Keratinocyte (primary cell): ENCODE data around the gene ARHGEF37. TPM values are rescaled to one million over a fixed set of nuclear protein-coding genes. Genes with fewer than 3 reads are reported as not detected.

Source experiments
- DNase-seq: peaks from one replicate; pipeline ENCODE4 v3.0.0-alpha.2; 2011; ENCODE audit warnings: low read depth, missing footprints, low spot score
- FAIRE-seq: peaks from 2 replicates; lab custom pipeline; 2011; peaks lifted over from hg19 to GRCh38; lab: Jason Lieb, UNC
- H2AFZ ChIP-seq: 2 replicates; pipeline ENCODE4 v1.6.0; 2012; ENCODE audit warnings: low read length, control low read depth, inconsistent platforms; ENCODE audit not compliant: control insufficient read depth
- H3K27ac ChIP-seq: 2 replicates; pipeline ENCODE4 v1.5.1; 2011; ENCODE audit warnings: low read length; ENCODE audit not compliant: control insufficient read depth, insufficient read depth
- H3K27me3 ChIP-seq: 3 replicates; pipeline ENCODE4 v1.6.0; 2011; ENCODE audit warnings: low read length; ENCODE audit not compliant: control insufficient read depth, insufficient read depth; ENCODE audit errors: extremely low read depth
- H3K36me3 ChIP-seq, 2 experiments: 2 replicates in 1 of 2; 3 replicates in 1 of 2; pipeline ENCODE4 v1.5.1; 2011; ENCODE audit warnings: low read length in 2 of 2, mild to moderate bottlenecking in 1 of 2; ENCODE audit not compliant: control insufficient read depth in 2 of 2, insufficient read depth in 2 of 2; ENCODE audit errors: extremely low read depth in 1 of 2
- H3K4me1 ChIP-seq: 3 replicates; pipeline ENCODE4 v1.5.1; 2011; ENCODE audit warnings: low read length; ENCODE audit not compliant: control insufficient read depth, insufficient read depth; ENCODE audit errors: extremely low read depth
- H3K4me2 ChIP-seq: 3 replicates; pipeline ENCODE4 v1.6.0; 2011; ENCODE audit warnings: low read depth, low read length; ENCODE audit not compliant: control insufficient read depth, insufficient read depth; ENCODE audit errors: extremely low read depth
- H3K4me3 ChIP-seq, 3 experiments: fragments of 200-600 bp in 1 of 3; sonication (generic) in 1 of 3; 2 replicates in 2 of 3; 3 replicates in 1 of 3; pipeline ENCODE4 v1.5.1; 2011 to 2016; ENCODE audit warnings: low read length in 3 of 3, mild to moderate bottlenecking in 3 of 3, control low read depth in 2 of 3, inconsistent platforms in 1 of 3, low read depth in 1 of 3, mixed read lengths in 1 of 3, mixed run types in 1 of 3, moderate library complexity in 1 of 3; ENCODE audit not compliant: control insufficient read depth in 2 of 3, insufficient read depth in 2 of 3; ENCODE audit errors: extremely low read depth in 1 of 3
- H3K79me2 ChIP-seq: 2 replicates; pipeline ENCODE4 v1.6.0; 2012; ENCODE audit warnings: low read length; ENCODE audit not compliant: control insufficient read depth, insufficient read depth
- H3K9ac ChIP-seq: 3 replicates; pipeline ENCODE4 v1.6.0; 2011; ENCODE audit warnings: low read length; ENCODE audit not compliant: control insufficient read depth, insufficient read depth; ENCODE audit errors: extremely low read depth
- H3K9me1 ChIP-seq: 3 replicates; pipeline ENCODE4 v1.6.0; 2011; ENCODE audit warnings: low read length; ENCODE audit not compliant: control insufficient read depth, insufficient read depth; ENCODE audit errors: extremely low read depth
- H3K9me3 ChIP-seq: 2 replicates; pipeline ENCODE4 v1.5.1; 2012; ENCODE audit warnings: low read depth, low read length; ENCODE audit not compliant: control insufficient read depth
- H4K20me1 ChIP-seq: 3 replicates; pipeline ENCODE4 v1.6.0; 2011; ENCODE audit warnings: low read length; ENCODE audit not compliant: control insufficient read depth, insufficient read depth; ENCODE audit errors: extremely low read depth
- CTCF ChIP-seq, 3 experiments: IDR thresholded peaks in 1 of 3; conservative IDR thresholded peaks in 1 of 3; optimal IDR thresholded peaks in 1 of 3; 2 replicates in 2 of 3; 3 replicates in 1 of 3; pipeline versions ENCODE3 to v1.5.1; 2011; ENCODE audit warnings: low read length in 3 of 3, mild to moderate bottlenecking in 3 of 3, moderate library complexity in 2 of 3, control low read depth in 1 of 3, inconsistent platforms in 1 of 3; ENCODE audit not compliant: insufficient read depth in 2 of 3; ENCODE audit errors: extremely low read depth in 1 of 3
- EZH2 ChIP-seq: IDR thresholded peaks from one replicate; pipeline ENCODE4 v1.6.1; 2012; ENCODE audit warnings: inconsistent platforms, mild to moderate bottlenecking, low read length, moderate library complexity
- dilution Hi-C: fragments of 300-500 bp; cut with MboI; formaldehyde crosslinking; loops from one replicate; pipeline ENCODE4 v1.7.0; 2020; ENCODE audit warnings: low sequenced_read_pairs; ENCODE audit not compliant: extremely low pct_ligation_motif_present
- polyA plus RNA-seq, 5 experiments: library from polyadenylated mRNA; depleted of rRNA in 3 of 5; stranded (reverse) in 3 of 5; stranded (forward) in 1 of 5; unstranded in 1 of 5; fragments of >200 nt; gene quantifications; 1 replicate in 1 of 5; 2 replicates in 3 of 5; 3 replicates in 1 of 5; pipeline versions ENCODE4 v1.2.1 to v1.2.3, GENCODE V29; 2011 to 2012; ENCODE audit warnings: missing spikeins in 2 of 5, low read depth in 1 of 5, low replicate concordance in 1 of 5

Gene ARHGEF37
- polyA plus RNA-seq, 1 donor (not counting 4 experiments of a cell fraction or from before 2014, with no cell fraction given) = 8.7 TPM

- FAIRE-seq = no peak
- TF ChIP-seq EZH2 (no peak), CTCF (optimal IDR thresholded peaks at IDR 0.05 in 1 of 3, IDR thresholded peaks at IDR 0.05 in 1 of 3, conservative IDR thresholded peaks at IDR 0.05 in 1 of 3; ENCODE audit: extremely low read depth in 1 of 3, insufficient read depth in 2 of 3, low read length in 3 of 3) (no peak)
- Histone ChIP-seq H3K27me3 (no peaks in the 10 kb centered on the region), H3K9me1 (no peaks in the 10 kb centered on the region), H2AFZ (no peak overlapping the region), H3K36me3 (no peaks in the 10 kb centered on the region), H3K4me2 (no peak overlapping the region), H3K4me3 (no peak overlapping the region), H3K4me1 (peaks cover 31% of the 10 kb centered on the region), H3K9ac (no peak overlapping the region), H3K9me3 (no peaks in the 10 kb centered on the region), H3K27ac (no peak overlapping the region), H3K79me2 (no peaks in the 10 kb centered on the region), H4K20me1 (no peaks in the 10 kb centered on the region)
- dilution Hi-C loops = no loop called here
- no peak for DNase-seq
Observed at GRCh38 chr5:149638136-149638535, 56.8 kb downstream of the ARHGEF37 start.

GRCh38 chr5:149638546-149639241 is 57.4 kb downstream of the ARHGEF37 start:
- dilution Hi-C loops = no loop called here
- Histone ChIP-seq H3K79me2 (no peaks in the 10 kb centered on the region), H3K9me1 (no peaks in the 10 kb centered on the region), H3K36me3 (no peaks in the 10 kb centered on the region), H3K4me3 (no peak overlapping the region), H3K9me3 (no peaks in the 10 kb centered on the region), H3K9ac (no peak overlapping the region), H3K27me3 (no peaks in the 10 kb centered on the region), H2AFZ (no peak overlapping the region), H3K4me2 (no peak overlapping the region), H4K20me1 (no peaks in the 10 kb centered on the region), H3K27ac (no peak overlapping the region), H3K4me1 (peaks cover 26% of the 10 kb centered on the region)
- TF ChIP-seq EZH2 = no peak
- TF ChIP-seq CTCF (optimal IDR thresholded peaks at IDR 0.05 in 1 of 3, IDR thresholded peaks at IDR 0.05 in 1 of 3, conservative IDR thresholded peaks at IDR 0.05 in 1 of 3; ENCODE audit: extremely low read depth in 1 of 3, insufficient read depth in 2 of 3, low read length in 3 of 3) = no peak
- FAIRE-seq (no peak), DNase-seq (no peak)
